ENCODE measurements around the gene TRMT1L. TPM values are rescaled to one million over a fixed set of nuclear protein-coding genes. Genes with fewer than 3 reads are reported as not detected.

Gene TRMT1L
- polyA plus RNA-seq, 1 donor: 16.1 TPM

DNA sequence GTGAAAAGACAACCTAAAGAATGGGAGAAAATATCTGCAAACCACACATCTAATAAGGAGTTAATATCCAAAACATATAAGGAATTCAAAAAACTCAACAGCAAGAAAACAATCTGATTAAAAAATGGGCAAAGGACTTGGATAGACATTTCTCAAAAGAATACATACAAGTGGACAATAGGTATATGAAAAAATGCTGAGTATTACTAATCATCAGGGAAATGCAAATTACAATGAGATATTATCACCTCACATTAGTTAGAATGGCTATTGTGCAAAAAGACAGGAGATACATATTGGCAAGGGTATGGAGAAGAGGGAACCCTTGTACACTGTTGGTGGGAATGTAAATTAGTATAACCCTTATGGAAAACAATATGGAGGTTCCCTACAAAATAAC, 44.9 kb downstream of the TRMT1L start:
- DNase-seq: no peak

GRCh38 chr1:185110145-185110544, 46.6 kb downstream of the TRMT1L start:
- DNase-seq: no peak

- DNase-seq: no peak
Observed at GRCh38 chr1:185108321-185108720, 48.4 kb downstream of the TRMT1L start.

- DNase-seq: no peak
Observed at GRCh38 chr1:185105121-185105520, 51.6 kb downstream of the TRMT1L start.

DNA sequence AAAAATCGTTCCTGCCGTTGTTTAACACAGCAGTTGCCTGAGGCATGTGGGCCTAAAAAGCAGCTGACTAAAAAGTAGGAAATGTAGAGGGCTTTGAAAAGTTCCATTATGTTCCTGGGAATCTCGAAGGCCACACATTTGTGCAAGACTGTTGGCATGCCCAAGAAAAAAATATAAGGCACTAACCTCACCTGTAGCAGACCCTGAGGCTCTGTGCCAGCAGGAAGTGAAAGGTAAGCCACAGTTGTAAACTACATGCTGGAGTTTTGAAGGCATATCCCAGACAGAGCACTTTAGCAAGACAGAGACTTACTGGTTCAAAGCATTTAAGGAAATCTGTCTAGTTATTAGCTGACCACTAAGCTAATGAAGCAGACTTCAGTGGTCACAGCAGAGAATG, 52.7 kb downstream of the TRMT1L start:
- no peak for DNase-seq

GRCh38 chr1:185096531-185096930, 60.2 kb downstream of the TRMT1L start:
- DNase-seq: no peak

DNA sequence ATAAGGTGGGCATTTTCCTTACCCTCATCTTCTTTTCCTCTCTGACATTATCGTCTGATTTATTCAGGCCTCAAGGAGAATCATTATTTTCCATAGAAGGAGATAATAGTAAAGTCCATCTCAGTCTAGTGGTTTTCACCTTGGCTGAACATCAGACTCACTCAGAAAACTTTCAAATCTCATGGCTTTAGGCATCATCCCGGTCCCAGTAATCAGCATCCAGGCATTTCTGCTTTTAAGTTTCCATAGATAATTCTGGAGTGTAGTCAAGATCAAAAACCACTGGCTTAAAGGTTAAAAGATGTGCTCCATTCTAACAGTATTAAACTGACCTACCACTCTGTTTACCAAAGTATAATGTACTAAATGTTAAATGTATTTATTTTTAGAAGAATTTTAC, 62.0 kb downstream of the TRMT1L start:
- DNase-seq: no peak

GRCh38 chr1:185091480-185091879, 65.3 kb downstream of the TRMT1L start:
- DNase-seq: no peak

DNA sequence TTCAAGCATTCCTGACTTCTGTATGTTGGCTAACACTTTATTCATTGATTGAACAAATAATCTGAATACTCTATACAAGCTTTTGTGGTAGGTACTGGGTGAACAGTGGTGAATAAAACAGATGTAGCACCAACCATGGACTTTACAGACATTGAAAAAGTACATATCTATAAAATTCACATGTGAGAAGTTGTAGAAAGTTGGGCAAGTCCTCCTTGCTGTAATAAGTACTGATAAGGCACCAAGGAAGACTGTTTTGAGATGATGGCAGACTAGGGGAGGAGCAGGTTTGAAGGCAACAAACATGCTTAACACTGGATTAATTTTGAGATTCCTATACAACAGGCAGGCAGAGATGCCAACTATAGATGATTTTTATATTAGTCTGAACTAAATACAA, 69.0 kb downstream of the TRMT1L start:
- no peak for DNase-seq

GRCh38 chr1:185087101-185087500, 69.7 kb downstream of the TRMT1L start:
- no peak for DNase-seq

GRCh38 chr1:185083818-185084217, 72.9 kb downstream of the TRMT1L start:
- no peak for DNase-seq

DNA sequence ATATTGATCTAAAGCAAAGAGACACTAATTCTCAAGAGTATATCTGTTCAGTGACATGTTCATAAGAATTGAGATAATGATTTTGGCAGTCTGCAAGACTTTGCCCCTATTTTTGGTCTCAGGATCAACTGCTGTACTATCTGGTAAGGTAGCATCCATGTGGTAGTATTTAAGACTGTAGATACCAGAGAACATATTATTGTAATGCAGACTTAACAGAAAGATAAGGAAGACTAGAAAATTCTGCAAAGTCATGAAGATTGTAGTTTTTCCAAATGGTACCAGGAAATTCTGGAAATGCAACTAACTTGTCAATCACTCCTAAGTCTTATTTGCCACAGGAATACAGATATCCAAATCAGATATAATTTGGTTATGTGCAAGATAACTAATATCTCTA, 76.3 kb downstream of the TRMT1L start:
- DNase-seq: no peak

- DNase-seq: no peak
Observed at GRCh38 chr1:185077374-185077773, 79.4 kb downstream of the TRMT1L start.

- DNase-seq: no peak
Observed at GRCh38 chr1:185075476-185075875, 81.3 kb downstream of the TRMT1L start.

- no peak for DNase-seq
Observed at GRCh38 chr1:185074307-185074706, 82.4 kb downstream of the TRMT1L start.

DNA sequence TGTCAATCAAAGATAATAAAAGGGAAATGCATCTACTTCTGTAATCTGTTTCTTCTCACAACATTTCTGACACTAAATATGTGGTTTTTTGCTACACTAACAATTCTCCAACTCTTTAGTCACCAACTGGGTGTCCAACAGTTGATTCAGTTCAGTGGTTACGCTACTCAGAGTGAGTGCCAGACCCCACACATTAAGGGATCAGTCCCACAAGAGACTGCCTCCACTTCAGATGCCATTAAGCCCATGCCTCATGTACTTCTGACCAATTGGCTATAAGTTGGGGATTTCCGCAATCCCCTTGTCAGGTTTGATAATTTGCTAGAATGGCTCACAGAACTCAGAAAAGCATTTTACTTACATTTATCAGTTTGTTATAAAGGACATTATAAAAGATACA, 83.0 kb downstream of the TRMT1L start:
- DNase-seq: no peak

GRCh38 chr1:185070051-185070450, 86.7 kb downstream of the TRMT1L start:
- no peak for DNase-seq

- no peak for DNase-seq
Observed at GRCh38 chr1:185069202-185069772, 87.5 kb downstream of the TRMT1L start.

GRCh38 chr1:185068341-185068740, 88.4 kb downstream of the TRMT1L start:
- DNase-seq: no peak

Other genes with a start within 250 kb of the TRMT1L start
- 39.7 TPM for gene NIBAN1, start 182.4 kb downstream of the TRMT1L start, polyA plus RNA-seq (ENCODE audit: insufficient read length)
- gene RNF2, start 111.4 kb downstream of the TRMT1L start, polyA plus RNA-seq (ENCODE audit: insufficient read length): 34.5 TPM
- 6.1 TPM for gene SWT1, start 214 bp upstream of the TRMT1L start, polyA plus RNA-seq (ENCODE audit: insufficient read length)
- gene IVNS1ABP, start 160.3 kb upstream of the TRMT1L start, polyA plus RNA-seq (ENCODE audit: insufficient read length): 59.9 TPM